Erythroblast (primary cell): ENCODE results near the gene KLHL4.

ENCODE experiments used
- GATA1 ChIP-seq: IDR thresholded peaks from 2 replicates; pipeline ENCODE4 v1.6.1; 2011; ENCODE audit warnings: low read depth, mild to moderate bottlenecking, control low read depth, low read length, moderate library complexity
- POLR2A ChIP-seq: IDR thresholded peaks from 2 replicates; pipeline ENCODE4 v1.6.1; 2011; ENCODE audit warnings: mild to moderate bottlenecking, low read length

GRCh38 chrX:87687703-87688102 is 170.1 kb downstream of the KLHL4 start:
- TF ChIP-seq POLR2A (no peak), GATA1 (no peak)
